ENCODE measurements around the gene DFFA. TPM values are rescaled to one million over a fixed set of nuclear protein-coding genes. Genes with fewer than 3 reads are reported as not detected.
"Not testable (repeated sequence)": the region's sequence is repeated elsewhere in the genome, so short reads cannot be mapped to it uniquely, and the experiment has no call there.

Gene DFFA
- total and polyA plus RNA-seq, 2 donors, result 25.5 to 26.8 TPM

DNA sequence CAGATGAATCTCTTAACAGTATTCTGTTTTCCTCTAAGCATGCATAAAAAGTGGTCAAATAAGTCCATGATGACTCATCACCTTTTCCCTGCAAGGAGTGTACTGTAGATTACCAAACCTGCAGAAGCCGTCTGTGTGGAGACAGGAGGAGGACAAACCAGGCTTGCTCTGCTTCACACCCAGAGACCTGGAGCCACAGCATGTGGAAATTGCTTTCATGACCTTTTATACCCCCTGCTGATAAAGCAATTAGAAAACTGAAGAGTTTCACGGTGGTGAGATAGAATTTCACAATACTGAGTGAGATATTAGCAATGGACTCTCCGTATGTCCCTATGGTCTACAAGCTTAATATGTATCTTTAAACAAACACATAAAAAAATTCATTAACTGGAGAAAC lies 13.1 kb downstream of the DFFA start:
- DNase-seq (ENCODE audit: extremely low spot score), result no peak
- no peak overlapping the region for H3K4me3 ChIP-seq (ENCODE audit: low read depth, low read length)

DNA sequence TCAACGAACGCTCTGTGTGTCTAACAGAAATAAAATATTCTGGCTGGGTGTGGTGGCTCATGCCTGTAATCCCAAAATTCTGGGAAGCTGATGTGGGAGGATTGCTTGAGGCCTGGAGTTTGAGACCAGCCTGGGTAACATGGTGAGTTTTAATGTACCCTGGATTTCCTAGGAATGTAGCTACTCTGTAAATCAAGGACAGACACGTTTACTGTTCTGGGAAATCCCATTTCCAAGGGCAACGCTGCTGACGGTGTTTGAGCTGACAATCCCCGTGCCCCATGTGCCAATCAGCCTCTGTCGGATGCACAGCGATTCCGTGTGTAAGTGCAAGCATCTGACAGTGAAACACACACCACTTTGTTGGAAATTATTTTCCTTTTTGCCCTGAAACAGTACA lies 14.5 kb downstream of the DFFA start:
- no peak for DNase-seq (ENCODE audit: extremely low spot score)
- Histone ChIP-seq H3K4me3 (ENCODE audit: low read depth, low read length) (no peak overlapping the region), H3K27ac (ENCODE audit: low read depth) (no peak overlapping the region), H3K4me1 (ENCODE audit: insufficient read depth) (no peaks in the 10 kb centered on the region), H3K36me3 (ENCODE audit: insufficient read depth) (no peaks in the 10 kb centered on the region)
- WGBS, result 61% methylated on average over 9 of the region's 9 CpGs

More for the DNA sequence above, 13.1 kb downstream of the DFFA start:
- no peaks in the 10 kb centered on the region for H3K4me1 ChIP-seq (ENCODE audit: insufficient read depth)
- H3K27ac ChIP-seq (ENCODE audit: low read depth), result no peak overlapping the region
- H3K36me3 ChIP-seq (ENCODE audit: insufficient read depth), result no peaks in the 10 kb centered on the region
- WGBS, result 63% methylated on average over 3 of the region's 3 CpGs

DNA sequence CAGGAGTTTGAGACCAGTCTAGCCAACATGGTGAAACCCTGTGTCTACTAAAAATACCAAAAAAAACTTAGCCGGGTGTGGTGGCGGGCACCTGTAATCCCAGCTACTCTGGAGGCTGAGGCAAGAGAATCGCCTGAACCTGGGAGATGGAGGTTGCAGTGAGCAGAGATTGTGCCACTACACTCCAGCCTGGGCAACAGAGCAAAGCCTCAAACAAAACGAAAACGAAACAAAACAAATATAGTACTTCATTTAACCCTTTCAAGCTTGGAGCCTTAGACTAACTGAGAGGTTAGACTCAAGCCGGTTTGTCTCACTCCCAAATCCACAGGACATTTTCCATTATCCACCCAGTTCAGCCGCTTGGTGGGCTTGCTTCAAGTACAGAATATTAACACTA lies 14.9 kb downstream of the DFFA start:
- H3K4me1 ChIP-seq (ENCODE audit: insufficient read depth); DNase-seq (ENCODE audit: extremely low spot score); H3K4me3 ChIP-seq (ENCODE audit: low read depth, low read length); H3K36me3 ChIP-seq (ENCODE audit: insufficient read depth); H3K27ac ChIP-seq (ENCODE audit: low read depth): not testable (repeated sequence)
- WGBS, result 70% methylated on average over 7 of the region's 7 CpGs

DNA sequence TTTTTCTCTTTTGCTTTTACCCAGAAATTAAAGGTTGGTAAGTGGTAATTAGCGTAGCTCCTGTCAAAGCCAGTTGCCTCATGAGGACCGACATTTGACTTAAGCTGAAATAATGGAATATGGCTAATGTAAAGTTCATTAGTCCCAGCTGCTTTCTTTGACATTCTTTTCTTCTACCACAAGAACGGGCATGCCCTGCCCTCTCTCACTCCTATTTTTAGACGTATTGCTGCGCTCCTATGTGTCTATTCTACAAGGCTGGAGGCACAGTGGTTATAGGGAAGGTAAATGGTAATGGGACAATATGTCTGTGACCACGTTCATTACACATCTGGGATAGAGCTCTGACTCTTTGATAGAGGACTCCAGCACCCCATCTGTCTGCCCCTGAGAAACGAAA lies 15.7 kb downstream of the DFFA start:
- Histone ChIP-seq H3K4me3 (ENCODE audit: low read depth, low read length) (no peak overlapping the region), H3K4me1 (ENCODE audit: insufficient read depth) (no peaks in the 10 kb centered on the region), H3K27ac (ENCODE audit: low read depth) (no peak overlapping the region), H3K36me3 (ENCODE audit: insufficient read depth) (no peaks in the 10 kb centered on the region)
- DNase-seq (ENCODE audit: extremely low spot score), result no peak
- 74% methylated on average over 7 of the region's 7 CpGs for whole genome bisulfite sequencing

DNA sequence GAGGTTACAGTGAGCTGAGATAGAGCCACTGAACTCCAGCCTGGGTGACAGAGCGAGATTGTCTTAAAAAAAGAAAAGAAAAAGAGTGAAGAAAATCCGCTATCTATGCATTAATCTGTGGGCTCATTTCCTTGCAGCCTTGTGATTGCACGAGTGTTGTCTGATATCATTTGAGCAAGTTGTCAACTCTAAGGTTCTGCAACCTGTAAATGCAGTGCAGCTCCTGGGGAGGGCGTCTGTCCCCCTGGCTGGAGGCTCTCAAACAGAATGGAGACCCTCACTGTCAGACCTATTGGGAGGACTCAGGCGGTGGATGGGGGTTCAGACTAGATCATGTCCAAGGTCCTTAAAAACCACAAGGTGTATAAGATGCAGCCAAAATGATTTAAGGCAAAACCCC lies 16.3 kb downstream of the DFFA start:
- no peak overlapping the region for H3K27ac ChIP-seq (ENCODE audit: low read depth)
- no peaks in the 10 kb centered on the region for H3K4me1 ChIP-seq (ENCODE audit: insufficient read depth)
- no peaks in the 10 kb centered on the region for H3K36me3 ChIP-seq (ENCODE audit: insufficient read depth)
- H3K4me3 ChIP-seq (ENCODE audit: low read depth, low read length), result no peak overlapping the region
- DNase-seq (ENCODE audit: extremely low spot score), result no peak
- WGBS, result 83% methylated on average over 5 of the region's 5 CpGs

DNA sequence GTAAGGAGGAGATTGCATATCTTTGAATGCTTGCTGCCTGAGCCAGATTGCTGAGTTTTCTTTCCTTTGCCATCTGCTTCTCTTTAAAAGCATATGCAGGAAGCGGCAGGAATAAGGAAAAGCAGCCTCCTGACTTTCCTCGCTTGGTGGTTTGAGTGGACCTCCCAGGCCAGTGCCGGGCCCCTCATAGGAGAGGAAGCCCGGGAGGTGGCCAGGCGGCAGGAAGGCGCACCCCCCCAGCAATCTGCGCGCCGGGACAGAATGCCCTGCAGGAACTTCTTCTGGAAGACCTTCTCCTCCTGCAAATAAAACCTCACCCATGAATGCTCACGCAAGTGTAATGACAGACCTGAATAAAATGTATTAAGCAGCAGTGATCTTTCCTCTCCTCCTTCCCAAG lies 21.0 kb downstream of the DFFA start:
- Histone ChIP-seq H3K4me3 (ENCODE audit: low read depth, low read length) (no peak overlapping the region), H3K36me3 (ENCODE audit: insufficient read depth) (no peaks in the 10 kb centered on the region), H3K27ac (ENCODE audit: low read depth) (no peak overlapping the region), H3K4me1 (ENCODE audit: insufficient read depth) (no peaks in the 10 kb centered on the region)
- WGBS, result 4% methylated on average over 10 of the region's 10 CpGs
- DNase-seq (ENCODE audit: extremely low spot score), result no peak

DNA sequence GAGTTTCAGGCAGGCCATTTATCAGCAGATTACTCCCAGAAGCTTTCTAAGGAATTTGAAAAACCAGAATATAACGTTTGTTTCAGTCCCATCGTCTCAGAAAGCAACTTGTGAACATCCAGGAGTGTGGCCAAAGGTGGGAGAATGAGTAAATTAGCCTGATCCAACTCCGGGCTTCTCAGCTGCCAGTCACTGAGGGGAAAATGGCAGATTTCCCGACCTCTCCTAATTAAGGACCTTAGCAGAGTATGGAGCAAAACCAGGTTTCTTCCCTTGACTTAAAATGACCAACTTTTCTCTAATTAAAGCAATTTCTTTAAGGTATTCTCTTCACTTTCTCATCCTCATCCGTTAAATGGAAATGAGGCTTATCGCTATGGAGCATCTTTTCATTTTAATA lies 21.5 kb downstream of the DFFA start:
- no peak for DNase-seq (ENCODE audit: extremely low spot score)
- WGBS, result 30% methylated on average over 6 of the region's 6 CpGs
- H3K4me3 ChIP-seq (ENCODE audit: low read depth, low read length), result no peak overlapping the region
- no peaks in the 10 kb centered on the region for H3K36me3 ChIP-seq (ENCODE audit: insufficient read depth)
- H3K27ac ChIP-seq (ENCODE audit: low read depth), result no peak overlapping the region
- no peaks in the 10 kb centered on the region for H3K4me1 ChIP-seq (ENCODE audit: insufficient read depth)

DNA sequence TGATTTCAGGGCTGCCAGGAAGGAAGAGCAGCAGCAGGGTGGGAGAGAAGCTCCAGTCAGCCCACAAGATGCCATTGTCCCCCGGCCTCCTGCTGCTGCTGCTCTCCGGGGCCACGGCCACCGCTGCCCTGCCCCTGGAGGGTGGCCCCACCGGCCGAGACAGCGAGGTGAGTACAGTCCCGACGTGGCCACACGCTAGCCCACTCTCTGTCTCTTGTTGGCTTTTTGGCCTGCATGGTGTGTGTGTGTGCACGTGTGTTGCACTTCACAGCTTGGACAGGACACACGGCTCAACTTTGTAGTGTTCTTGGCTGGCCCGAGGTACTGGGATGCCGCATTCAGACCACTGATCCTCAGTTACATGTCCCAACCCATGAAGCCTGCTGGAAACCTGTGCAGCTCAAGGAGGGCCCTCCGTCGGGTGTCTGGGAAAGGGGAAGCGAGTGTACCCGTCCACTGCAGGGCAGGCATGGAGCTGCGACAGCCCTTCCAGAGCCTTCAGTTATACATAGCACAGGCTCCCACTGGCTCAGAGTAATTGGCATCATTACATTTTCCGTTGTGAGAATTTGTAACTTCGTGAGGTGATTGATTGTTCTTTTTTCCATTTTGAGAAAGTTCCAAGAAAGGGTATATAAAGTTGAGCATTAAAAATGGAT lies 22.0 kb downstream of the DFFA start:
- Histone ChIP-seq H3K27ac (ENCODE audit: low read depth) (no peak overlapping the region), H3K4me3 (ENCODE audit: low read depth, low read length) (no peak overlapping the region), H3K4me1 (ENCODE audit: insufficient read depth) (no peaks in the 10 kb centered on the region), H3K36me3 (ENCODE audit: insufficient read depth) (no peaks in the 10 kb centered on the region)
- 69% methylated on average over 21 of the region's 21 CpGs for WGBS
- no peak for DNase-seq (ENCODE audit: extremely low spot score)

DNA sequence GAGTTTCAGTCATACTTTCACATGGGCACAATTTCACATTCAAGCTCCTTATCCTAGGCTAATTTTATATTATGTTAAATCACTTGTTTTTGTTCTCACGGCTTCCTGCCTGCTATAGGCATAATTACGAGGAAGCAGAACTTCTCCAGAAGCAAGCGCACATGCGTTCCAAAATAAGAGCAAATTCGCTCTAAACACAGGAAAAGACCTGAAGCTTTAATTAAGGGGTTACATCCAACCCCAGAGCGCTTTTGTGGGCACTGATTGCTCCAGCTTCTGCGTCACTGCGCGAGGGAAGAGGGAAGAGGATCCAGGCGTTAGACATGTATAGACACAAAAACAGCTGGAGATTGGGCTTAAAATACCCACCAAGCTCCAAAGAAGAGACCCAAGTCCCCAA lies 22.6 kb downstream of the DFFA start, which contains the start of gene CORT:
Gene CORT, plus strand, starts transcription at position 281 of the 400 bp plus-strand sequence. CDS start 193 bp downstream, outside the sequence.
- no peak for DNase-seq (ENCODE audit: extremely low spot score)
- Histone ChIP-seq H3K36me3 (ENCODE audit: insufficient read depth) (no peaks in the 10 kb centered on the region), H3K27ac (ENCODE audit: low read depth) (no peak within 1 kb of the TSS), H3K4me3 (ENCODE audit: low read depth, low read length) (no peak within 1 kb of the TSS), H3K4me1 (ENCODE audit: insufficient read depth) (no peaks in the 10 kb centered on the region)
- 87% methylated on average over 10 of the region's 10 CpGs for WGBS

DNA sequence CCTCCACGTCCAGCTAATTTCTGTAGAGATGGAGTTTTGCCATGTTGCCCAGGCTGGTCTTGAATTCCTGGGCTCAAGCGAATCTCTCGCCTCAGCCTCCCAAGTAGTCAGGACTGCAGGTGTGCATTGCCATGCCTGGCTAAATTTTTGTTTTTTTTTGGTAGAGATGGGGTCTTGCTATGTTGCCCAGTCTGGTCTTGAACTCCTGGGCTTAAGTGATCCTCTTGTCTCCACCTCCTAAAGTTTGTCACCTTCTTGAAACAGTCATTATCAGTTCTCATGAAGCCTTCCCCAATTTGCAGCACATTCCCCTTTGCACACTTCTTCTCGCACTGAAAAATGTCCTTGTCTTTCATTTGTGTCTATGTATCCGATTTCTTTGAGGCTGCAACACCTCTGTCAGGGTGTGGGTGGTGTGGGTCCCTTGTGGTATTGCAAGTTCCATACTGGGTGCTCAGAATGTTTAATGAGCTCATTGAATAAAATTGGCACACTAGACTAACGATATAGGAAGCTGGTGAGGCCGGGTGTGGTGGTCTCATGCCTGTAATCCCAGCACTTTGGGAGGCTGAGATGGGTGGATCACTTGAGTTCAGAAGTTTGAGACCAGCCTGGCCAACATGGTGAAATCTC lies 25.4 kb downstream of the DFFA start:
- 98% methylated on average over 7 of the region's 7 CpGs for WGBS
- no peaks in the 10 kb centered on the region for H3K4me1 ChIP-seq (ENCODE audit: insufficient read depth)

DNA sequence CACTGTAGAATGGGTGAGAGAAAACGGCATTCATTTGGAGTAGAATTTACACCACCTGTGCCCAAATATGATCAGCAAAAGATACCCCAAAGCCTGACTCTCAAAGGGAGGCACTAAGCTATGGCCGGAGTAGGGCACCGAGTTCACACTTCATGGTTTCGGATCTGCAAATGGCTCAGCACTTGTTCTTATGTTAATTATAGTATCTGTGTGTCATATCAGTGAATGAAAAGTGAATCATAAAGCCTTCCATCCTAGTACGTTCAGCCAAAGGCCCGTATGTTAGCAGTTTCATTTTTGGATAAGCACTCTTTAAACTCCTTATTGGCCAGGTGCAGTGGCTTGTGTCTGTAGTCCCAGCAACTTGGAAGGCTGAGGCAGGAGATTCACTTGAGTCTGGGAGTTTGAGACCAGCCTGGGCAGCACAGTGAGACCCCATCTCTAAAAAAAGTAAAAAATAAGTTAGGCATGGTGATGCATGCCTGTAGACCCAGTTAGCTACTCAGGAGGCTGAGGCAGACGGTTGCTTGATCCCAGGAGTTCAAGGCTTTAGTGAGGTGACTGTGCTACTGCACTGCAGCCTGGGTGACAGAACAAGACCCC lies 27.4 kb downstream of the DFFA start:
- WGBS, result 88% methylated on average over 7 of the region's 7 CpGs
- no peaks in the 10 kb centered on the region for H3K36me3 ChIP-seq (ENCODE audit: insufficient read depth)
- no peak for DNase-seq (ENCODE audit: extremely low spot score)
- no peak overlapping the region for H3K4me3 ChIP-seq (ENCODE audit: low read depth, low read length)
- H3K27ac ChIP-seq (ENCODE audit: low read depth), result no peak overlapping the region
- H3K4me1 ChIP-seq (ENCODE audit: insufficient read depth), result no peaks in the 10 kb centered on the region

More for the DNA sequence above, 25.4 kb downstream of the DFFA start:
- Histone ChIP-seq H3K27ac (ENCODE audit: low read depth) (no peak overlapping the region), H3K4me3 (ENCODE audit: low read depth, low read length) (no peak overlapping the region), H3K36me3 (ENCODE audit: insufficient read depth) (no peaks in the 10 kb centered on the region)
- no peak for DNase-seq (ENCODE audit: extremely low spot score)

DNA sequence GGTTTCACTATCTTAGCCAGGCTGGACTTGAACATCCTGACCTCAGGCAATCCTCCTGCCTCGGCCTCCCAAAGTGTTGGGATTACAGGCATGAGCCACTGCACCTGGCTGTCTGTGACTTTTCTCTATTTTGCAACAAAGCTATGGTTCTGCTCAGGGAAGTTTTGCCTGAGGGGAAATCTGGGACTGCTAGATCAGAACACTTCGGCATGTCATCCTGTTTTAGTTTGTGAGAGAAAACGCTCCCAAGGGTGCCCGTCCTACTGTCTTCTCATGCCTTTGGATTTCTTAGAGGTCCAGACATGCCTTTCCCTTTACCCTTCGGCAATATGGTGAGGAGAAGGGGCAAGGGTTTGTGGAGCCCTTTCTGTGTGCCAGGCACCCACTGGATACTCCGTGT lies 28.1 kb downstream of the DFFA start:
- Histone ChIP-seq H3K4me1 (ENCODE audit: insufficient read depth) (no peaks in the 10 kb centered on the region), H3K36me3 (ENCODE audit: insufficient read depth) (no peaks in the 10 kb centered on the region), H3K4me3 (ENCODE audit: low read depth, low read length) (no peak overlapping the region), H3K27ac (ENCODE audit: low read depth) (no peak overlapping the region)
- no peak for DNase-seq (ENCODE audit: extremely low spot score)
- 92% methylated on average over 6 of the region's 6 CpGs for WGBS

DNA sequence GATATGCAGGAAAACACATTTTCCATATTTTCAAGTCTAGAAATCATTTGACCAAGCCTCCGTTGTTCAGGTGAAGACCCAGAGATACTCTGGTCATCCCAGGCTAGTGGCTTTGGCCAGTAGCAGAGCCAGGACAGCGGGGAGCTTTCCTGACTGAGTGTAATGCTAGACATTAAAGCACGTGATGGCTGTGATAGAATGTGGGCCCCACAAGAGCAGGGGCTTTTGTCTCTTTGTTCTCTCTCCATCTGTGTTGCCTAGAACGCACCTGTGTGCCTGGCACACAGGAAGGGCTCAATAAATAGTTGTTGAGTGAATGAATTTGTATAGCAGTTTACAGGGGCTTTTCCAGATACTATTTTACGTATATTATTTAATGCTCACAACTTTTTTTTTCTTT lies 31.5 kb downstream of the DFFA start:
- 92% methylated on average over 5 of the region's 5 CpGs for whole genome bisulfite sequencing
- Histone ChIP-seq H3K4me1 (ENCODE audit: insufficient read depth) (no peaks in the 10 kb centered on the region), H3K4me3 (ENCODE audit: low read depth, low read length) (no peak overlapping the region), H3K36me3 (ENCODE audit: insufficient read depth) (no peaks in the 10 kb centered on the region), H3K27ac (ENCODE audit: low read depth) (no peak overlapping the region)
- no peak for DNase-seq (ENCODE audit: extremely low spot score)

DNA sequence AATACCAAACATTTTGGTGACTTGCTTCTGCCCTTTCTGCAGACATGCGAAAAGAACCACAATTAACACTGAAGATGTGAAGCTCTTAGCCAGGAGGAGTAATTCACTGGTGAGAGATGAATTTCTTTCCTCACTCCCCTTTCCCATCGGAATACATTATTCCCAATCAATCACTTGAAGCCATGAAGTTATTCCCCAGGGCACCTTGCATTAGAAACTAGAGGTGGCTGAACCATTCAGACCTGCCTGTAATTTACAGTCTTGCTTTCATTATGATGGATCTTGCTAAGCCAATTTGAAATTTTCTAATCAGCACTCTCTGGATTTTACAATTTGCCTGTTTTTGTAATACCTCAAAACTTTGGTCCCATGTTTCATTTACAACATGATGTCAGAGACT lies 32.0 kb downstream of the DFFA start:
- H3K27ac ChIP-seq (ENCODE audit: low read depth), result no peak overlapping the region
- DNase-seq (ENCODE audit: extremely low spot score), result no peak
- 96% methylated on average over 2 of the region's 2 CpGs for WGBS
- H3K4me1 ChIP-seq (ENCODE audit: insufficient read depth), result no peaks in the 10 kb centered on the region
- H3K36me3 ChIP-seq (ENCODE audit: insufficient read depth), result no peaks in the 10 kb centered on the region
- no peak overlapping the region for H3K4me3 ChIP-seq (ENCODE audit: low read depth, low read length)
